Muscle layer of colon (tissue), 2 donors: ENCODE measurements around the gene BRDT.

ENCODE experiments used
- H3K27ac ChIP-seq: one replicate; pipeline ENCODE4 v1.7.0; 2013; ENCODE audit warnings: low read depth, mild to moderate bottlenecking, low read length, moderate library complexity
- H3K27me3 ChIP-seq, 2 donors: one replicate each; pipeline ENCODE4 v1.7.0; 2013; ENCODE audit warnings: low read length in 2 of 2, mild to moderate bottlenecking in 2 of 2; ENCODE audit not compliant: insufficient read depth in 2 of 2, control insufficient read depth in 1 of 2
- H3K36me3 ChIP-seq: one replicate; pipeline ENCODE4 v1.7.0; 2013; ENCODE audit warnings: mild to moderate bottlenecking, low read length; ENCODE audit not compliant: insufficient read depth
- H3K4me1 ChIP-seq: one replicate; pipeline ENCODE4 v1.7.0; 2013; ENCODE audit warnings: mild to moderate bottlenecking, low read length; ENCODE audit not compliant: insufficient read depth
- H3K4me3 ChIP-seq, 2 donors: one replicate each; pipeline ENCODE4 v1.7.0; 2013; ENCODE audit warnings: low read length in 2 of 2, low read depth in 1 of 2, mild to moderate bottlenecking in 1 of 2, moderate library complexity in 1 of 2
- H3K9ac ChIP-seq: one replicate; pipeline ENCODE4 v1.7.0; 2013; ENCODE audit warnings: low read length
- H3K9me3 ChIP-seq: one replicate; pipeline ENCODE4 v1.7.0; 2013; ENCODE audit warnings: mild to moderate bottlenecking, low read length
- donor health status: abdominal sarcoma.
- donor health status: Adenocarcinoma of cecum.

The BRDT gene

DNA sequence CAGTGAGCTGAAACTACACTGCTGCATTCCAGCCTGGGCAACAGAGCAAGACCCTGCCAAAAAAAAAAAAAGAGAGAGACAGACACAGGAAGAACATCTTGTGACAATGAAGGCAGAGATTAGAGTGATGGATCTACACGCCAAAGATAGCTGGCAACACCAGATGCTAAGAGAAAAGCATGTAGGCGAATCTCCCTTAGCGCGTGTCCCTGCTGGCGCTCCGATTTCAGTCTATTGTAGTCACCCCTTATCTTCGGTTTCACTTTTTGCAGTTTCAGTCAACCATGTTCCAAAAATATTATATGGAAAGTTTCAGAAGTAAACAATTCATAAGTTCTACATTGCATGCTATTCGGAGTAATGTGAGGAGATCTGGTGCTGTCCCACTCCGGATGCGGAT is 11.6 kb upstream of the BRDT start:
- Histone ChIP-seq H3K27ac (no peak overlapping the region), H3K27me3 (no peaks in the 10 kb centered on the region), H3K9ac (no peak overlapping the region), H3K4me3 (no peak overlapping the region), H3K9me3 (no peaks in the 10 kb centered on the region), H3K36me3 (no peaks in the 10 kb centered on the region), H3K4me1 (no peaks in the 10 kb centered on the region)

- H3K27me3 ChIP-seq = no peaks in the 10 kb centered on the region
- no peak overlapping the region for H3K4me3 ChIP-seq
- H3K36me3 ChIP-seq = no peaks in the 10 kb centered on the region
- H3K27ac ChIP-seq = no peak overlapping the region
- H3K4me1 ChIP-seq = no peaks in the 10 kb centered on the region
- H3K9me3 ChIP-seq = no peaks in the 10 kb centered on the region
- H3K9ac ChIP-seq = no peak overlapping the region
Observed at GRCh38 chr1:91940496-91940895, 8.7 kb upstream of the BRDT start.

GRCh38 chr1:91944087-91944486 is 5.1 kb upstream of the BRDT start:
- no peaks in the 10 kb centered on the region for H3K9me3 ChIP-seq
- no peak overlapping the region for H3K27ac ChIP-seq
- H3K9ac ChIP-seq = no peak overlapping the region
- no peaks in the 10 kb centered on the region for H3K36me3 ChIP-seq
- no peaks in the 10 kb centered on the region for H3K27me3 ChIP-seq
- no peaks in the 10 kb centered on the region for H3K4me1 ChIP-seq
- no peak overlapping the region for H3K4me3 ChIP-seq

GRCh38 chr1:91948097-91948496 is 1.1 kb upstream of the BRDT start:
- Histone ChIP-seq H3K9me3 (no peaks in the 10 kb centered on the region), H3K27ac (no peak overlapping the region), H3K4me3 (no peak overlapping the region), H3K27me3 (no peaks in the 10 kb centered on the region), H3K36me3 (no peaks in the 10 kb centered on the region), H3K4me1 (no peaks in the 10 kb centered on the region), H3K9ac (no peak overlapping the region)

GRCh38 chr1:91948501-91949355 is 473 bp upstream of the BRDT start:
- Histone ChIP-seq H3K9me3 (no peaks in the 10 kb centered on the region), H3K9ac (no peak overlapping the region), H3K27me3 (no peaks in the 10 kb centered on the region), H3K36me3 (no peaks in the 10 kb centered on the region), H3K27ac (no peak overlapping the region), H3K4me3 (no peak overlapping the region), H3K4me1 (no peaks in the 10 kb centered on the region)

DNA sequence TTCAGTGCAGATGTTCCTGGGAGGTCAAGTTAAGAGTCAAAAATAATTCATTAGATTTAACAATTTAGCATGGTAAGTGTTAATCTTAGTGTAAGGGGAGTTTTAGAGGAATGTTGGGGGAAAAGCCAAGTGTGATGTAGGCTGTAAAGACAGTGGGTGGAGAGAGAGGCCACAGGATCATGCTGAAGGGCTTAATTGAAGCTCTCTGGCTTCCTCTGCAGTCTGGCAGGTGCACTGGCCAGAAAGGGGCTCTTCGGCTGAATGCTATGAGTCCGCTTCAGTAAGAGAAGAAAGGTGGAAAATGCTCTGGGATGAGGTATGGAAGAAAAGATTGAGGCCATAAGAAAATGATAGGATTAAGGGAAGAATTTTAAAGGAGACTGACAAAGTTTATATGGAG is 3.0 kb downstream of the BRDT start:
- Histone ChIP-seq H3K4me1 (no peaks in the 10 kb centered on the region), H3K27ac (no peak overlapping the region), H3K4me3 (no peak overlapping the region), H3K9ac (no peak overlapping the region), H3K36me3 (no peaks in the 10 kb centered on the region), H3K9me3 (no peaks in the 10 kb centered on the region), H3K27me3 (no peaks in the 10 kb centered on the region)

DNA sequence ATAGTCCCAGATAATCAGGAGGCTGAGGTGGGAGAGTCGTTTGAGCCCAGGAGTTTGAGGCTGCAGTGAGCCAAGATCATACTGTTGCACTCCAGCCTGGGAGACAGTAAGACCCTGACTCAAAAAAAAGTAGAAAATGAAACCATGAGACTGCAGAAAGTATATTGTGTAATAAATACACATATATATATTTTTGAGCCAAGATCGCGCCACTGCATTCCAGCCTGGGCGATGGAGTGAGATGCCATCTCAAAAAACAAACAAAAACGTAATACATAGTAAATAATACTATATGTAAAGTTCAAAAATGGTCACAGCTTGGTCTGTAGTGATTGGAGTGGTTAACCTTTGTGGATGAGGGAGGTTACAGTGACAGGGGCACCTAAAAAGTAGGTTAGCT is 9.7 kb downstream of the BRDT start:
- no peaks in the 10 kb centered on the region for H3K27me3 ChIP-seq
- H3K27ac ChIP-seq = no peak overlapping the region
- no peaks in the 10 kb centered on the region for H3K9me3 ChIP-seq
- H3K9ac ChIP-seq = no peak overlapping the region
- H3K4me3 ChIP-seq = no peak overlapping the region
- no peaks in the 10 kb centered on the region for H3K36me3 ChIP-seq
- H3K4me1 ChIP-seq = no peaks in the 10 kb centered on the region

- no peak overlapping the region for H3K9ac ChIP-seq
- no peaks in the 10 kb centered on the region for H3K36me3 ChIP-seq
- no peak overlapping the region for H3K27ac ChIP-seq
- no peak overlapping the region for H3K4me3 ChIP-seq
- H3K27me3 ChIP-seq = no peaks in the 10 kb centered on the region
- no peaks in the 10 kb centered on the region for H3K4me1 ChIP-seq
- no peaks in the 10 kb centered on the region for H3K9me3 ChIP-seq
Observed at GRCh38 chr1:91968334-91968733, 19.1 kb downstream of the BRDT start.

DNA sequence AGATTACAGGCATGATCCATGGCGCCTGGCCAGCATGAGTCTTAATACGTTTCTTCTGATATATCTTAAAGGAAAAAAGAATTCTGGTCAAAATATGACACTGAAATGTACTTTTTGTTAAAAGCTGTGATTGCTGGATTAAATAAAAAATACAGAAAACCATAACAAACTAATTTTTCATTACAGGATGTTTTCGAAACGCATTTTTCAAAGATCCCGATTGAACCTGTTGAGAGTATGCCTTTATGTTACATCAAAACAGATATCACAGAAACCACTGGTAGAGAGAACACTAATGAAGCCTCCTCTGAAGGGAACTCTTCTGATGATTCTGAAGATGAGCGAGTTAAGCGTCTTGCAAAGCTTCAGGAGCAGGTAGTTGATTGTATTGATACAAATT is 30.2 kb downstream of the BRDT start:
- H3K36me3 ChIP-seq = no peaks in the 10 kb centered on the region
- no peak overlapping the region for H3K4me3 ChIP-seq
- no peaks in the 10 kb centered on the region for H3K27me3 ChIP-seq
- H3K4me1 ChIP-seq = no peaks in the 10 kb centered on the region
- H3K27ac ChIP-seq = no peak overlapping the region
- no peak overlapping the region for H3K9ac ChIP-seq
- no peaks in the 10 kb centered on the region for H3K9me3 ChIP-seq

- no peaks in the 10 kb centered on the region for H3K4me1 ChIP-seq
- no peak overlapping the region for H3K4me3 ChIP-seq
- no peaks in the 10 kb centered on the region for H3K36me3 ChIP-seq
- no peaks in the 10 kb centered on the region for H3K27me3 ChIP-seq
- no peaks in the 10 kb centered on the region for H3K9me3 ChIP-seq
- H3K9ac ChIP-seq = no peak overlapping the region
- no peak overlapping the region for H3K27ac ChIP-seq
Observed at GRCh38 chr1:91980663-91981062, 31.5 kb downstream of the BRDT start.

GRCh38 chr1:91981996-91982609 is 32.9 kb downstream of the BRDT start:
- no peaks in the 10 kb centered on the region for H3K36me3 ChIP-seq
- no peaks in the 10 kb centered on the region for H3K4me1 ChIP-seq
- H3K9me3 ChIP-seq = no peaks in the 10 kb centered on the region
- no peaks in the 10 kb centered on the region for H3K27me3 ChIP-seq
- no peak overlapping the region for H3K9ac ChIP-seq
- no peak overlapping the region for H3K27ac ChIP-seq
- H3K4me3 ChIP-seq = no peak overlapping the region

GRCh38 chr1:91993256-91993655 is 44.1 kb downstream of the BRDT start:
- H3K9ac ChIP-seq = no peak overlapping the region
- no peak overlapping the region for H3K27ac ChIP-seq
- no peaks in the 10 kb centered on the region for H3K4me1 ChIP-seq
- no peaks in the 10 kb centered on the region for H3K36me3 ChIP-seq
- no peaks in the 10 kb centered on the region for H3K9me3 ChIP-seq
- no peak overlapping the region for H3K4me3 ChIP-seq
- no peaks in the 10 kb centered on the region for H3K27me3 ChIP-seq
